HEK293 (cell line): ENCODE results near the gene TNS1.

Experiments
- CTCF ChIA-PET: fragments of 350-600 bp; formaldehyde crosslinking; extraction: SDS; loops from one replicate; lab custom pipeline; 2021; ENCODE audit warnings: antibody characterized with exemption; lab: Yijun Ruan, JAX
- POLR2A ChIA-PET: fragments of 300-600 bp; formaldehyde crosslinking; extraction: SDS; loops from one replicate; lab custom pipeline; 2020; ENCODE audit warnings: antibody characterized with exemption, inconsistent platforms; lab: Yijun Ruan, JAX
- H3K27ac ChIP-seq: fragments of 200-500 bp; sonication (Bioruptor generic); 2 replicates; pipeline ENCODE4 v1.5.1; 2014; ENCODE audit warnings: low read depth, low read length, control low read depth, inconsistent platforms; ENCODE audit errors: extremely low read depth
- H3K36me3 ChIP-seq, 2 experiments: fragments of 200-500 bp in 1 of 2; sonication (Bioruptor generic) in 1 of 2; 1 replicate in 1 of 2; 2 replicates in 1 of 2; pipeline ENCODE4 v1.5.1; 2014 to 2017; ENCODE audit warnings: inconsistent platforms in 2 of 2, low read length in 2 of 2; ENCODE audit not compliant: control insufficient read depth in 2 of 2, insufficient read depth in 1 of 2
- H3K4me1 ChIP-seq: fragments of 200-500 bp; sonication (Bioruptor generic); 2 replicates; pipeline ENCODE4 v1.5.1; 2014; ENCODE audit warnings: mild to moderate bottlenecking, low read length, inconsistent platforms; ENCODE audit not compliant: control insufficient read depth, insufficient read depth
- H3K4me3 ChIP-seq: 2 replicates; pipeline ENCODE4 v1.5.1; 2011; ENCODE audit warnings: low read depth, mild to moderate bottlenecking, control low read depth, low read length, moderate library complexity
- H3K9me3 ChIP-seq: fragments of 200-500 bp; sonication (Bioruptor generic); 2 replicates; pipeline ENCODE4 v1.5.1; 2014; ENCODE audit warnings: low read depth, low read length, inconsistent platforms; ENCODE audit not compliant: control insufficient read depth, insufficient read depth
- GFI1B ChIP-seq: fragments of 450-650 bp; formaldehyde crosslinking; IDR thresholded peaks from 2 replicates; pipeline ENCODE4 v1.5.1; 2016; ENCODE audit warnings: missing biosample characterization, missing genetic modification characterization
- KLF7 ChIP-seq: fragments of 450-650 bp; formaldehyde crosslinking; IDR thresholded peaks from 2 replicates; pipeline ENCODE4 v1.5.1; 2016; ENCODE audit warnings: missing biosample characterization, missing genetic modification characterization, borderline replicate concordance
- YY1 ChIP-seq: fragments of 450-650 bp; formaldehyde crosslinking; IDR thresholded peaks from 2 replicates; pipeline ENCODE4 v1.5.1; 2018; ENCODE audit warnings: missing biosample characterization, missing genetic modification characterization
- ZBTB17 ChIP-seq: fragments of 450-650 bp; formaldehyde crosslinking; IDR thresholded peaks from 2 replicates; pipeline ENCODE4 v1.5.1; 2016; ENCODE audit warnings: missing biosample characterization, missing genetic modification characterization
- ZNF19 ChIP-seq: fragments of 450-650 bp; formaldehyde crosslinking; IDR thresholded peaks from 2 replicates; pipeline ENCODE4; 2016; ENCODE audit warnings: missing biosample characterization, missing genetic modification characterization, low read depth
- ZNF2 ChIP-seq: fragments of 450-650 bp; formaldehyde crosslinking; IDR thresholded peaks from 2 replicates; pipeline ENCODE4 v1.5.1; 2016; ENCODE audit warnings: missing biosample characterization, missing genetic modification characterization
- ZNF302 ChIP-seq: fragments of 450-650 bp; formaldehyde crosslinking; IDR thresholded peaks from 2 replicates; pipeline ENCODE4 v1.5.1; 2016; ENCODE audit warnings: missing biosample characterization, missing genetic modification characterization, low read depth
- ZNF324 ChIP-seq: fragments of 450-650 bp; formaldehyde crosslinking; IDR thresholded peaks from 2 replicates; pipeline ENCODE4 v1.5.1; 2016; ENCODE audit warnings: missing biosample characterization, missing genetic modification characterization
- ZNF37A ChIP-seq: fragments of 450-650 bp; IDR thresholded peaks from 2 replicates; pipeline ENCODE4 v1.5.1; 2018; ENCODE audit warnings: missing biosample characterization, missing genetic modification characterization
- ZNF391 ChIP-seq: fragments of 450-650 bp; formaldehyde crosslinking; IDR thresholded peaks from 2 replicates; pipeline ENCODE4 v1.5.1; 2016; ENCODE audit warnings: low read depth, missing biosample characterization, missing genetic modification characterization, borderline replicate concordance
- ZNF561 ChIP-seq: fragments of 450-650 bp; IDR thresholded peaks from 2 replicates; pipeline ENCODE4 v1.5.1; 2018; ENCODE audit warnings: missing biosample characterization, missing genetic modification characterization, borderline replicate concordance
- ZNF610 ChIP-seq: fragments of 450-650 bp; formaldehyde crosslinking; IDR thresholded peaks from 2 replicates; pipeline ENCODE4 v1.5.1; 2016; ENCODE audit warnings: missing biosample characterization, missing genetic modification characterization, borderline replicate concordance
- ZNF701 ChIP-seq: fragments of 450-650 bp; formaldehyde crosslinking; IDR thresholded peaks from 2 replicates; pipeline ENCODE4 v1.5.1; 2016; ENCODE audit warnings: missing biosample characterization, missing genetic modification characterization
- ZNF843 ChIP-seq: fragments of 450-650 bp; formaldehyde crosslinking; IDR thresholded peaks from 2 replicates; pipeline ENCODE4 v1.5.1; 2016; ENCODE audit warnings: missing biosample characterization, missing genetic modification characterization
- TF ChIP-seq, protein P1 (sequence below): fragments of 450-650 bp; formaldehyde crosslinking; IDR thresholded peaks from 2 replicates; pipeline ENCODE4 v1.5.1; 2016; ENCODE audit warnings: missing biosample characterization, missing genetic modification characterization
- TF ChIP-seq, protein P2 (sequence below): fragments of 450-650 bp; formaldehyde crosslinking; IDR thresholded peaks from 2 replicates; pipeline ENCODE4 v1.5.1; 2016; ENCODE audit warnings: missing biosample characterization, missing genetic modification characterization
- TF ChIP-seq, protein P3 (sequence below): fragments of 450-650 bp; formaldehyde crosslinking; IDR thresholded peaks from 2 replicates; pipeline ENCODE4 v1.5.1; 2016; ENCODE audit warnings: missing biosample characterization, missing genetic modification characterization, borderline replicate concordance
- TF ChIP-seq, protein P4 (sequence below): fragments of 450-650 bp; formaldehyde crosslinking; IDR thresholded peaks from 2 replicates; pipeline ENCODE4 v1.5.0; 2017; ENCODE audit warnings: missing biosample characterization, missing genetic modification characterization, borderline replicate concordance
- TF ChIP-seq, protein P5 (sequence below): fragments of 450-650 bp; formaldehyde crosslinking; IDR thresholded peaks from 2 replicates; pipeline ENCODE4 v1.5.1; 2016; ENCODE audit warnings: missing biosample characterization, missing genetic modification characterization
- TF ChIP-seq, protein P6 (sequence below): fragments of 450-650 bp; formaldehyde crosslinking; IDR thresholded peaks from 2 replicates; pipeline ENCODE4 v1.5.1; 2016; ENCODE audit warnings: missing biosample characterization, missing genetic modification characterization, borderline replicate concordance

TNS1 gene

DNA sequence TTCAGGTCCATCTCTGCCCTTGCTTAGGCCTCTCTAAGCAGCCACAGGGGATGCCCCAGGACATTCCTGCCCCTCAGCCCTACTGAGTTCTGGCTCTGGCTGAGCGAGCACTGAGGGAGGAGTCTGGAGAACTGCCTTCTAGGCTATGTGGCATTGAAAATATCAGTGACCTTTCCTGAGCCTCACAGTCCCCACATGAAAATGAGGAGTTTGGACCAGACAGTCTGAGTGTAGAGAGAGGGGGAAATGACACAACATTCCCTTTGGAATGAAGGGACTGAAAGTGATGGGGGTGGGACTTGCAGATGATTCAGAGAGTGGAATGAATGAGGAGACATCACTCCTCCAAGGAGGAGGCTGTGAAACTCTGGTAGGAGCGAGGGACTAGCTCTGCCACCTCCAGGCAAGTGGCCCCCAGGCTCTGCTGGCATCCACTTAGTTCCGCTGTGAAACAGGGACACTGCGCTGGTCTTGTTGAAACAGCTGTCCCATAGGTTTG lies 8.0 kb downstream of the TNS1 start:
- POLR2A ChIA-PET, result no interaction called here
- no peak overlapping the region for H3K4me3 ChIP-seq
- TF ChIP-seq ZNF843 (tag by site-specific recombination), result no peak
- no peak for TF ChIP-seq KLF7 (tag by site-specific recombination)
- no peak for TF ChIP-seq ZNF37A (tag by site-specific recombination)
- no peak for TF ChIP-seq YY1 (tag by site-specific recombination)
- no peak for TF ChIP-seq ZNF610 (tag by site-specific recombination)
- TF ChIP-seq, protein P1, sequence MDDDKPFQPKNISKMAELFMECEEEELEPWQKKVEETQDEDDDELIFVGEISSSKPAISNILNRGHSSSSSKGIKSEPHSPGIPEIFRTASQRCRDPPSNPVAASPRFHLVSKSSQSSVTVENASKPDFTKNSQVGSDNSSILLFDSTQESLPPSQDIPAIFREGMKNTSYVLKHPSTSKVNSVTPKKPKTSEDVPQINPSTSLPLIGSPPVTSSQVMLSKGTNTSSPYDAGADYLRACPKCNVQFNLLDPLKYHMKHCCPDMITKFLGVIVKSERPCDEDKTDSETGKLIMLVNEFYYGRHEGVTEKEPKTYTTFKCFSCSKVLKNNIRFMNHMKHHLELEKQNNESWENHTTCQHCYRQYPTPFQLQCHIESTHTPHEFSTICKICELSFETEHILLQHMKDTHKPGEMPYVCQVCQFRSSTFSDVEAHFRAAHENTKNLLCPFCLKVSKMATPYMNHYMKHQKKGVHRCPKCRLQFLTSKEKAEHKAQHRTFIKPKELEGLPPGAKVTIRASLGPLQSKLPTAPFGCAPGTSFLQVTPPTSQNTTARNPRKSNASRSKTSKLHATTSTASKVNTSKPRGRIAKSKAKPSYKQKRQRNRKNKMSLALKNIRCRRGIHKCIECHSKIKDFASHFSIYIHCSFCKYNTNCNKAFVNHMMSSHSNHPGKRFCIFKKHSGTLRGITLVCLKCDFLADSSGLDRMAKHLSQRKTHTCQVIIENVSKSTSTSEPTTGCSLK, result no peak
- no peak for TF ChIP-seq ZNF19 (tag by site-specific recombination)
- TF ChIP-seq ZNF302 (tag by site-specific recombination), result no peak
- TF ChIP-seq ZNF324 (tag by site-specific recombination), result no peak
- TF ChIP-seq, protein P2, sequence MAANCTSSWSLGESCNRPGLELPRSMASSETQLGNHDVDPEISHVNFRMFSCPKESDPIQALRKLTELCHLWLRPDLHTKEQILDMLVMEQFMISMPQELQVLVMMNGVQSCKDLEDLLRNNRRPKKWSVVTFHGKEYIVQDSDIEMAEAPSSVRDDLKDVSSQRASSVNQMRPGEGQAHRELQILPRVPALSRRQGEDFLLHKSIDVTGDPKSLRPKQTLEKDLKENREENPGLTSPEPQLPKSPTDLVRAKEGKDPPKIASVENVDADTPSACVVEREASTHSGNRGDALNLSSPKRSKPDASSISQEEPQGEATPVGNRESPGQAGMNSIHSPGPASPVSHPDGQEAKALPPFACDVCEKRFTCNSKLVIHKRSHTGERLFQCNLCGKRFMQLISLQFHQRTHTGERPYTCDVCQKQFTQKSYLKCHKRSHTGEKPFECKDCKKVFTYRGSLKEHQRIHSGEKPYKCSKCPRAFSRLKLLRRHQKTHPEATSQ (tag by site-specific recombination), result no peak
- TF ChIP-seq, protein P3, sequence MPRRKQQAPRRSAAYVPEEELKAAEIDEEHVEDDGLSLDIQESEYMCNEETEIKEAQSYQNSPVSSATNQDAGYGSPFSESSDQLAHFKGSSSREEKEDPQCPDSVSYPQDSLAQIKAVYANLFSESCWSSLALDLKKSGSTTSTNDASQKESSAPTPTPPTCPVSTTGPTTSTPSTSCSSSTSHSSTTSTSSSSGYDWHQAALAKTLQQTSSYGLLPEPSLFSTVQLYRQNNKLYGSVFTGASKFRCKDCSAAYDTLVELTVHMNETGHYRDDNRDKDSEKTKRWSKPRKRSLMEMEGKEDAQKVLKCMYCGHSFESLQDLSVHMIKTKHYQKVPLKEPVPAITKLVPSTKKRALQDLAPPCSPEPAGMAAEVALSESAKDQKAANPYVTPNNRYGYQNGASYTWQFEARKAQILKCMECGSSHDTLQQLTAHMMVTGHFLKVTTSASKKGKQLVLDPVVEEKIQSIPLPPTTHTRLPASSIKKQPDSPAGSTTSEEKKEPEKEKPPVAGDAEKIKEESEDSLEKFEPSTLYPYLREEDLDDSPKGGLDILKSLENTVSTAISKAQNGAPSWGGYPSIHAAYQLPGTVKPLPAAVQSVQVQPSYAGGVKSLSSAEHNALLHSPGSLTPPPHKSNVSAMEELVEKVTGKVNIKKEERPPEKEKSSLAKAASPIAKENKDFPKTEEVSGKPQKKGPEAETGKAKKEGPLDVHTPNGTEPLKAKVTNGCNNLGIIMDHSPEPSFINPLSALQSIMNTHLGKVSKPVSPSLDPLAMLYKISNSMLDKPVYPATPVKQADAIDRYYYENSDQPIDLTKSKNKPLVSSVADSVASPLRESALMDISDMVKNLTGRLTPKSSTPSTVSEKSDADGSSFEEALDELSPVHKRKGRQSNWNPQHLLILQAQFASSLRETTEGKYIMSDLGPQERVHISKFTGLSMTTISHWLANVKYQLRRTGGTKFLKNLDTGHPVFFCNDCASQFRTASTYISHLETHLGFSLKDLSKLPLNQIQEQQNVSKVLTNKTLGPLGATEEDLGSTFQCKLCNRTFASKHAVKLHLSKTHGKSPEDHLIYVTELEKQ (tag by site-specific recombination), result no peak
- TF ChIP-seq ZNF701 (tag by site-specific recombination), result no peak
- TF ChIP-seq GFI1B, result no peak
- TF ChIP-seq, protein P4, sequence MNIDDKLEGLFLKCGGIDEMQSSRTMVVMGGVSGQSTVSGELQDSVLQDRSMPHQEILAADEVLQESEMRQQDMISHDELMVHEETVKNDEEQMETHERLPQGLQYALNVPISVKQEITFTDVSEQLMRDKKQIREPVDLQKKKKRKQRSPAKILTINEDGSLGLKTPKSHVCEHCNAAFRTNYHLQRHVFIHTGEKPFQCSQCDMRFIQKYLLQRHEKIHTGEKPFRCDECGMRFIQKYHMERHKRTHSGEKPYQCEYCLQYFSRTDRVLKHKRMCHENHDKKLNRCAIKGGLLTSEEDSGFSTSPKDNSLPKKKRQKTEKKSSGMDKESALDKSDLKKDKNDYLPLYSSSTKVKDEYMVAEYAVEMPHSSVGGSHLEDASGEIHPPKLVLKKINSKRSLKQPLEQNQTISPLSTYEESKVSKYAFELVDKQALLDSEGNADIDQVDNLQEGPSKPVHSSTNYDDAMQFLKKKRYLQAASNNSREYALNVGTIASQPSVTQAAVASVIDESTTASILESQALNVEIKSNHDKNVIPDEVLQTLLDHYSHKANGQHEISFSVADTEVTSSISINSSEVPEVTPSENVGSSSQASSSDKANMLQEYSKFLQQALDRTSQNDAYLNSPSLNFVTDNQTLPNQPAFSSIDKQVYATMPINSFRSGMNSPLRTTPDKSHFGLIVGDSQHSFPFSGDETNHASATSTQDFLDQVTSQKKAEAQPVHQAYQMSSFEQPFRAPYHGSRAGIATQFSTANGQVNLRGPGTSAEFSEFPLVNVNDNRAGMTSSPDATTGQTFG (tag by site-specific recombination), result no peak
- TF ChIP-seq, protein P5, sequence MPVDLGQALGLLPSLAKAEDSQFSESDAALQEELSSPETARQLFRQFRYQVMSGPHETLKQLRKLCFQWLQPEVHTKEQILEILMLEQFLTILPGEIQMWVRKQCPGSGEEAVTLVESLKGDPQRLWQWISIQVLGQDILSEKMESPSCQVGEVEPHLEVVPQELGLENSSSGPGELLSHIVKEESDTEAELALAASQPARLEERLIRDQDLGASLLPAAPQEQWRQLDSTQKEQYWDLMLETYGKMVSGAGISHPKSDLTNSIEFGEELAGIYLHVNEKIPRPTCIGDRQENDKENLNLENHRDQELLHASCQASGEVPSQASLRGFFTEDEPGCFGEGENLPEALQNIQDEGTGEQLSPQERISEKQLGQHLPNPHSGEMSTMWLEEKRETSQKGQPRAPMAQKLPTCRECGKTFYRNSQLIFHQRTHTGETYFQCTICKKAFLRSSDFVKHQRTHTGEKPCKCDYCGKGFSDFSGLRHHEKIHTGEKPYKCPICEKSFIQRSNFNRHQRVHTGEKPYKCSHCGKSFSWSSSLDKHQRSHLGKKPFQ (tag by site-specific recombination), result no peak
- no peak for TF ChIP-seq ZBTB17 (tag by site-specific recombination)
- TF ChIP-seq ZNF561 (tag by site-specific recombination), result no peak
- TF ChIP-seq ZNF391 (tag by site-specific recombination), result no peak
- TF ChIP-seq ZNF2 (tag by site-specific recombination), result no peak
- TF ChIP-seq, protein P6, sequence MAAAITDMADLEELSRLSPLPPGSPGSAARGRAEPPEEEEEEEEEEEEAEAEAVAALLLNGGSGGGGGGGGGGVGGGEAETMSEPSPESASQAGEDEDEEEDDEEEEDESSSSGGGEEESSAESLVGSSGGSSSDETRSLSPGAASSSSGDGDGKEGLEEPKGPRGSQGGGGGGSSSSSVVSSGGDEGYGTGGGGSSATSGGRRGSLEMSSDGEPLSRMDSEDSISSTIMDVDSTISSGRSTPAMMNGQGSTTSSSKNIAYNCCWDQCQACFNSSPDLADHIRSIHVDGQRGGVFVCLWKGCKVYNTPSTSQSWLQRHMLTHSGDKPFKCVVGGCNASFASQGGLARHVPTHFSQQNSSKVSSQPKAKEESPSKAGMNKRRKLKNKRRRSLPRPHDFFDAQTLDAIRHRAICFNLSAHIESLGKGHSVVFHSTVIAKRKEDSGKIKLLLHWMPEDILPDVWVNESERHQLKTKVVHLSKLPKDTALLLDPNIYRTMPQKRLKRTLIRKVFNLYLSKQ (tag by site-specific recombination), result no peak
- TF ChIP-seq, all 188 proteins: peak for 0
- Histone ChIP-seq H3K36me3 (no peaks in the 10 kb centered on the region), H3K9me3 (no peaks in the 10 kb centered on the region), H3K4me1 (peaks cover 4% of the 10 kb centered on the region; the same call in 1 of the 2 replicates), H3K27ac (no peak overlapping the region)
- CTCF ChIA-PET, result interaction anchor here (0.6 to 6.9 kb wide), 22 partner anchors 8 to 1549 kb away, joined by 3 to 107 read pairs (median 8); partner anchors contain the start of genes CHPF and TNS1
